ENCODE results near the gene EFS.
A peak's percentile ranks its signal among the peaks of the same experiment; 100 is the strongest.
"Not testable (repeated sequence)": the region's sequence is repeated elsewhere in the genome, so short reads cannot be mapped to it uniquely, and the experiment has no call there.

EFS gene

DNA sequence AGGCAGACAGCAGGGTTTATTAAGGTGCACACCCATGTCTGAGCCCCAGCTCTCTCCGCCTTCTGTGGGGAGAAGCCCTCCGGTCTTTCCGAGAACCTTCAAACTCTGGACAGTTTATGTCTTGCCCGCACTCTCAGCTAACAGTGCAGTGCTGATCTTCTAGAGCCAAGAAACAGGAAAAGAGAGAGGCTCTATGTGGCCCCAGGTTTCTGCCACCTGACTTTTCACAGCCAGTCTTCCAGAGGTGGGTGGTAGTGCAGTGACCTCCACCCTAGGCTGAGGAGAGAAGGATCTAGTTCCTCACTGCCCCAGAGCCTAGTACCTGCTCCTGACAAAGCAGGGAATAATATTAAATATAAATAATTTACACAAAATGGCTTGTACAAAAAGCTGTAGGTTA lies 8.3 kb downstream of the EFS start:
- no peak for DNase-seq

DNA sequence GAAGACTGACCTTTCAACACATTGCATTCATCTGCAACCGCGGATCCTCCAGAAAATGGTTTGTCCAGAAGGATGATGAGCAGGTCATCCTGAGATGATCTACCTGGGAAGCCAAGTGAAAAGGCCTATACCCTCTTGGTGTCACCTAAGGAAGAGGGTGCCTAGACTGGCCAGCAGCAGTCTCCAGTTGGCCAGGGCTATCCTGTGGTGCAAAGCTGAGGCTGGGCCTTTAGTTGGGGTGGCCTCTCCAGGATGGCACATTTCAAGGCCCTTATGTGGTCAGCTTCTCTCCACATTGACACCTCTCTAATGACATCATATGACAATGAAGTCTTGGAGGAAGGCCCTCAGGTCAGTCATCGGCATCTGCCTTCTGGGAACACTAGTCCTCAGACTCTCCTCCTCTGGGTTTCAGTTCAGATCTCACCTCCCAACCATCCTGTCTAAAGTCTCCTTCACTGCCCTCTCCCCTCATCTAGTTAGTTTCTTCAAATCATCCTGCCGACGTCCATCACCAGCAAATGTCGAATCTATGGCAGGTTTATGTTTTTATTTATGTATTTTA lies 9.0 kb downstream of the EFS start:
- DNase-seq = no peak

DNA sequence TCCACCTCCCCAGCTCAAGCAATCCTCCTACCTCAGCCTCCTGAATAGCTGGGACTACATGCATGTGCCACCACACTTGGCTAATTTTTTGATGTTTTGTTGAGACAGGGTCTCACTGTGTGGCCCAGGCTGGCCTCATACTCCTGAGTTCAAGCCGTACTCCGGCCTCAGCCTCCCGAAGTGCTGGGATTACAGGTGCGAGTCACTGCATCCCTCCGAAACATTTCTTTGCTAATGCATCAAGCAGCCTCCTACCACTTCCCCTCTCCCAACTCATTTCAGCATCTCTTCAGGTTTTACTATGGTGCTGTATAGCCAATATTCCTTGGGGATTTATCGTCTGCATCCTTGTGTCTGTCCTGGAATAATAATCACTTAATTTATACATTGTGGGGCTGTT lies 10.0 kb downstream of the EFS start:
- DNase-seq = no peak

DNA sequence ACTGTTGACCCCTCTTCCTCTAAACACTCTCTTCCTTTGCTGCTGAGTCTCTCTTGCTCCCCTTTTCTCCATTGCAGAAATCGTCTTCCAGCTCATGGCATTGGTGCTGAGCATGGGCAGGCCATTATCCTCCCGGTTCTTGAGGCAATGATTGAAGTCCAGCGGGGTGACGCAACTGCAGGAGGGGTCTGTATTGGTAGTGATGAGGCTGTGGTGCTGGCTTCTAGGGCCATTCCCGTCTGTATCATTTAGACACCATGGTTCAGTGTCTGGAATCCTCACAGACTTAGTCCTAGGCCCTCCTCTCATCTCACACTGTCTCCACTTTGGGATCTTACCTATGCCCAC lies 11.6 kb downstream of the EFS start:
- DNase-seq = no peak

DNA sequence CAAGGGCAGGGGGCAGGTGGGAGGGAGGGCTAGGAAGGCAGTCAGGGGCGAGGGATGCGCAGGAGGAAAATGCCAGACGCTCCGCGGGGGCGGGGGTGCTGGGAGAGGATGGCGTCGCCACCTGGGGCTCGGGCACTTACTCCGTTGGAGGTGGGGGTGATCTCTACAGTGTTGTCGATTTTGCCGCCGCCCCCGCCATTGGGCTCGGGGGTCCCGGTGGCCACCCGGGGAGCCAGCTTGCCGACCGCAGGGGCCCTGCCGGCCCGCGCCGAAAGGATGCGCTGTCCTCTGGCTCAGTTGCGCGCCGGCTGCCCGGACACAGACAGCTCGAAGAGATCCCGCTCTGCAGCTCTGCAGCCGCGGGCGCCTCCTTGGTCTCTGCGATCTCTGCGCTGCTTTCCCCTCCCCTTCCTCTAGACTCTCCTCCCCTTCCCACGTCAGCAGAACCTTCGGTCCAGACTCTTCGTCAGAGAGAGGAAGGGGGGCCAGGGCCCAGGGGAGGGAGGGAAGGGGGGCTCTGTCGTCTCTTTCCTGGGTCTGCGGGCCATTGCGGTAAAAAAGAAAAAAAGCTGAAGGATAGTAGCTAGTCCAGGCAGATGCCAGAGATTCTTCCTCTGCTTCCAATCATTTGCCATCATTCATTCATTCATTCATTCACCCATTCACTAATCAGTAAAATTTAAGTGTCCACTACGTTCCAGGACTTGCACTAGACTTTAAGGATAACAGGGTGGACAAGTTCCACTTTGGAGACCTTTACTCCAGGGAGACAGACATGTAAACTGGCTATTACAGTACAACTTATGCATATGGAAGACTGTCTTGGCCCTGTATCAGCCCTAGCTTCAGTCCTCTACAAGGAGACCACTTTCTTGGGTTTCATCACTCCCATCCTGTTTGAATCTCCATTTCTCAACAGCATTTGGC lies 12.2 kb downstream of the EFS start, which contains the start of gene SLC22A17:
SLC22A17 (minus strand) TSS at position 382 of the 927 bp plus-strand sequence.
- DNase-seq = peak; percentile 96

DNA sequence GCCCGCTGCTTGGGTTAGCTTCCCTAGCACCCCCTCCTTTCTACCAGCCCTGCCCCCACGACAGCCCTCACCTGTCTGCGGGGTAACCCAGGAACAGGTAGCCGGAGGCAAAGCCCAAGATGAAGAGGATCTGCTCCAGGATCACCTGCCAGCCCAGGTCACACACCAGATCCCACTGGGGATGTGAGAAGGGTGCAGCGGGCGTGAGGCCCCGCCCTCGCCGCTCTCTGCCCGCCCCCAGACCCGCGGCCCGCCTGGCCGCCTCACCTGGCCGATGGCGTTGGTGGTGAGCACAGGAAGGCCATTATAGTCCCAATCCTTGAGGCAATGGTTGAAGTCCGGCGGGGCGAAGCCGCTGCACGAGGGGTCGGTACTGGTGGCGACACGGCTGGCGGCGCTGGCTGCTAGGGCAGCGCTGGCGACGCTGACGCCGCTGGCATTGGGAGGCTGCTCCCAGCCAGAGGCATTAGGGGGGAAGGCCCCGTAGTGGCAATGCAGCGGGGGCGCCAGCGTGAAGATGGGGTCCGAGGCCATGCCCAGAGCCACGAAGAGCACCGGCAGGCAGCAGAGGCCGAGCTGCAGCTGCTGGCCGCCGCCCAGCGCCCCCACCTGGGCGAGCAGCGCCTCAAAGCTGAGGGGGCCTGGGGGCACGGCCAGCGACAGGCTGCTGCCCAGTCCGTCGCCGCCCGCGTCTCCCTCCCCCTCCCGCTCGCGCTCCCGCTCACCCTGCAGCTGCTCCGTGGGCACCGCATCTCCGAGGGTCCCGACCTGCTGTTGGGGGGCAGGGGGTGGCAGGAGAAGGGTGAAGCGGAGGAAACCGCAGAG lies 13.1 kb downstream of the EFS start:
- no peak for DNase-seq

DNA sequence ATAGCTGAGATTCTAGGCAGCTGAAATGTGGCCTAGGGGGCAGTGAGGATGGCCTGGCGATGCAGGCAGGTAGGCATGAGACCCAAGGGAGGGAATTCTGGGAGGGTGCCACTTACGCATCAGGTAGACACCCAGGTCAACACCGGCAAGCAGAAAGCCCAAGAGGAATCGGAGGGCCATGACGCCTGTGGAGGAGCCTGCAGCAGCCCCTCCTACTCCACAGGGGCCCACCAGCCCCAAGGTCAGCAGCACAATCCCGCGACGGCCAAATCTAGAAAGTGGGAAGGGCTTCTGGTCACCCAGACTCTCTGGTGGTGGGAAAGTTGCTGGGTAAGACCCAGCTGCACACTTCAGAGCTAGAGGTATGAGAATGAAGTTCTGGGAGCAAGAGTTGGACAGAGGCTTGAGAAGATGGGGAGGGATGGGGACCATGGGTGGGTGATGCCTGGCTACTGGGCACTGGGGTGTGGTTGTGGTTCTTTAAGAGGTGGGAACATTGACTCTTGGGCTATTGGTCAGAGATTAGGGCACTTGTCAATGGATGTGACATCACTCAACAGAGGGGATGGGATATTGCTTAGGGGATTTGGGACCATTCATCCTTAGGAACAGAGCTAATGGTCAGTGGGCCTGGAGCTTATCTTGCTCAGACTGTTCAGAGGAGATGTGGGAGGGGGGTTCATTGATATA lies 15.7 kb downstream of the EFS start:
- no peak for DNase-seq

DNA sequence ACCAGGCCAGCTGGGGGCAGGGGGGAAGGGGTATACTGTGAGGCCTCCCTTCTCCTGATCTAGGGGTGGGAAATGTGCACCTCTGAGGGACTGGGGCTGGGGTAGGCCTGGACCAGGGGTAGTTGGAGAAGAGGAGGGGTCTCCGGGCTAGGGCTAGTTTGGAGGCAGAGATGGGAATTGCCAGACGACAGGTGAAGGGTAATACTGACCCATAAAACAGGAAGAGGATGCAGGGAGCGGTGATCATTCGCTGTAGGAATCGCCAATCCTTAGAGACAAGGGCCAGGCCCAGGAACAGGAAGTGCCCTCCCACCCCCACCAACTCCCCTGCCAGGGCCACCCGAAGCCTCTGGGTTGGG lies 16.7 kb downstream of the EFS start:
- DNase-seq = no peak

DNA sequence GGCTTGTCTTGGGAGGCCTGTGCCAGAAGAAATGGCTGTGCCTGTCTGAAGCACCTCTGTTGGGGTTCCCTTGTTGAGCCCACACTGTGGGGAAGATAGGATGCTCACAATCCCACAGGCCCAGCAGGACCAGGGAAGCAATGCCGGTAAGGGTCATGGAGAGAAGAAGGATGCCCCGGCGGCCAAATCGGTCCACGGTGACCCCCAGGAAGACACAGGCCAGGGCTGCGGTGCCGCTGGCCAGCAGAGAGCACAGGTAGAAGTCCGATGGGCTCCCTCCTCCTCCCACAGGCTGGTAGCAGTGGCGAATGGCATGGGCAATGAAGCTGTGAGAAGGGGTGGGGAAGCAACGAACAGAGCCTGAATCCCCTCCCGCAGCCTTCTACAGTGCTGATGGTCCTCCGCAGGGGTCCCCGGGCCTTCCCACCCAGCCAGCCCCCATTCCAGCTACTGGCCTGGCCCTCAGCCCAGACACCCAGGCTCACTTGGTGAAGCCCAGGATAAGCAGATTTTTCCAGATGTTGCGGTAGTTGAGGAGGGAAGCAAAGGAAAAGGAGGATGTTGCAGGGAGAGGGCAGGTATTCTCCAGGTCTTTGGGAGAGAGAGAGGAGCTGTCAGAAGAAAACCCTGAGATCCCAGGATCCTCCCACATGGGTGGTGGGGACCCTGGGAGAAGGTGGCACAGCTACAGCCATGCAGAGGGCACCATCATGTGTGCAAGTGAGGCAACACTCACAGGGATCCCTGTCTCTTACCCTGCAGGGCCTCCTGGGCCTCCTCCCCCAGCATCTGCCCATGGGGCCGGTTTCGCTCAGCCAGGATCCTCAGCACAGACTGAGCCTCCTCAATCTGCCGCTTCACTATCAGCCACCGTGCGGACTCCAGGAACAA lies 17.3 kb downstream of the EFS start:
- no peak for DNase-seq

DNA sequence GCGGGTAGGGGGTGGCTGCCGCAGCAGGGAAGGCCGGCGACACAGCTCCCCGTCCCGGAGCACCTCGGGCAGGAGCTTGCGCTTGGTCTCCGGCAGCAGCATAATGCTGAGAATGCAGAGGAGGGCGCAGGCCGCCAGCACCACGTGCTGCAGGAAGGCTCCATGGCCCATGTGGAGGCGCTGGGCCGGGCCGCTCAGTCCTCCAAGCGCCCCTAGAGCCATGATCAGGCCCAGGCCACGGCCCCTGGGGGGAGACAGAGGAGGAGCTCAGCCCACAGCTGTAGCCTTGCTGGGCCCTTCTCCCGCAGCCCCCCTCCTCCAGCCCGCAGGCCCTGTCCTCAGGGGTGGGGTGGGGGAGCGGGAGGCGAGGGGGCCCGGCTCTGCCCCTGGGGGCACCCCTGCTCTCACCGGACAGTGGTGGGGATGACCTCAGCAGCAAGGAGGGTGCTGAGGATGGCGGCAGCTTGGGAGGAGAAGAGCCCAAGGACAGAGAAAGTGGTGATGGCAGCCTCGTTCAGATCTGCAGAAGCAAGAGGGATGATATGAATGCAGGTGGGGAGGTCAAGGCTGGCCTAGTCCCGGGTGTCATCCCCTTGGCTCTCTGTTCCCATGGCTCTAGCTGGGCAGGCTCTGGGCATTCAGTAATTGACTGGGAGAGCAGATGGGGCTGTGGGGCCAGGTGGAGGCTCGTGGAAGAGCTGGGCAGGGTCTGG lies 18.1 kb downstream of the EFS start:
- no peak for DNase-seq

DNA sequence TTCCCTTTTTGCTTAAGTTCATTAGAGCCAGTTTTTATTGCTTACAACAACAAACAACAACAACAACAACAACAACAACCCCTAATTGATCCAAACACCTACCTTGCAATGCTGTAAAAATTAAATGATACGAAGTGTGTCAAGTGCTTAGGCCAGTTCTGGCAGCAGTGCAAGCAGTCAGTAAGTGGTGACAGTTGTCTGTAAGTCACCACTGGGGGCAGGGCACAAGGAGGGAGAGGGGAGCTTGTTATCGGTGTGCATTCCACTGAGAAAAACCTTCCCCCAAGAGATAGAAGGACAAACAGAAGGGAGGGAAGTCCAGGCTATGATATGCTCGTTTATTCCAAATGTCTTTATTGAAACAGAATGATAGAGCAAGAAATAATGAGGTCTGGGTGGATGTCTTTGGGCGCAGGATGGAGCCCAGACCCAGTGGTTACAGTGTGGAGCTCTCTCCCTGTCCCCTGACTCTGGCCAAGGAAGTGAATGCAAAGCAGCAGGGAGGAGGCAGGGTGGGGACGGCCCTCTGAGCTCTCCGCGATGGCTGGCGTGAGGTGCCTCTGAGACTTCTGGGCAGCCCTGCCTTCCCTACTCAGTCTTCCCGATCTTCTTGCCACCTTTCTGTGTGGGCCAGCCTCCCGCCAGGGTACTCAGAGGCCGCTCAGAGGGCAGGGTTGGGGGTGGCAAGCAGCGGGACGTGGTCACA lies 18.8 kb downstream of the EFS start:
- no peak for DNase-seq

DNA sequence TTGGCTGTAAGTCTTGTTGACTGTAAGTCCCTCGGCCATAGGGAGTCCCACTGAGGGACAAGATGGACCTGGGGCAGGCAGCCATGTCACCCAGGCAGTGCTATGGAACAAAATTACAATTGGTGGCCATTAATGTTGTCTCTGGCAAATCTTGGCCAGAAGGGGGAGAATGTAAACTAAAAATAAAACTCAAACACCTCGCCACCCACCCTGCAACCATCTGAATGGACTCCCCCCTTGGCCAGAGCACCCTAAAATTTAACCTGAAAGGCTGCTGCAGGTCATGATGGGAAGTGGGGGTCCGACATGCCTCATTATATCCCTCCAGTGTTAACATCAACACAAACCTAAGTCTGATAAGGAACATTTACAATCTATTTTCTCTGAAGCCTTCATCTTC lies 20.5 kb downstream of the EFS start:
- DNase-seq = no peak

DNA sequence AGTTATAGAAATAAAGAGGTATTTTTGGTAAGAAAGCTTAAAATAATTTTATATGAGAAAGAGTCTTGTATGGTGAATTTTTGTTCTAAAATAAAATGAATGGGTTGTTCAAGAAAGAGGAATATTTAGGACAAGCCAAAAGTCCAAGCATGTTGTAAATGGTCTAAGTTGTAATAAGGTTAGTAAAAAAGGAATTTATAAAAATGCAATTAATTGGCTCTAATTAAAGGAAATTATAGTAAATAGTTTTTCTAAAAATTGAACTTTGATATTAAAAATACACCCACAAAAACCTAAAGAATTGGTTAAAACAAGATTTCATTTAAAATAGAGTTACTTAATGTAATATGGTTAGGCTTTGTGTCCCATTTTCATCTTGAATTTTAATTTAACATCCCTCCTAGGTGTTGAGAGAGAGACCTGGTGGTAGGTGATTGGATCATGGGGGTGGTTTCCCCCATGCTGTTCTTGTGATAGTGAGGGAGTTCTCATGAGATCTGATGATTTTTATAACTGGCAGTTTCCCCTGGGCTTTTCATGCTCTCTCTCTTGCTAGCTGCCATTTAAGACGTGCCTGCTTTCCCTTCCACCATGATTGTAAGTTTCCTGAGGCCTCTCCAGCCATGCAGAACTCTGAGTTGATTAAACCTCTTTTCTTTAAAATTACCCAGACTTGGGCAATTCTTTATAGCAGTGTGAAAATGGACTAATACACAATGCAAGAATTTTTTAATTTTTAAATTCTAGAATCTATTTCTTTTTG lies 25.3 kb downstream of the EFS start:
- DNase-seq = no peak

DNA sequence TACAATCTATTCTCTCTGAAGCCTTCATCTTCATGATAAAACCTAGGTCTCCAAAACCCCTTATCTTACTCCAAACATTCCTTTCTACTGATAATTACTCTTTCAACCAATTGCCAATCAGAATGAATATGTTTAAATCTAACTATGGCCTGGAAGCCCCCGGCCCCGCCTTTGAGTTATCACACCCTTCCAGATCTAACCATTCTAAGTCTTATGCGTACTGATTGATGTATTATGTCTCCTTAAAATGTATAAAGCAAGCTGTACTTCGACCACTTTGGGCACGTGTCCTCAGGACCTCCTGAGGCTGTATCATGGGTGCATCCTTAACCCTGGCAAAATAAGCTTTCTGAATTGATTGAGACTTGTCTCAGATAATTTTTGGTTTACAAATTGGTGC lies 29.3 kb downstream of the EFS start:
- DNase-seq = no peak

DNA sequence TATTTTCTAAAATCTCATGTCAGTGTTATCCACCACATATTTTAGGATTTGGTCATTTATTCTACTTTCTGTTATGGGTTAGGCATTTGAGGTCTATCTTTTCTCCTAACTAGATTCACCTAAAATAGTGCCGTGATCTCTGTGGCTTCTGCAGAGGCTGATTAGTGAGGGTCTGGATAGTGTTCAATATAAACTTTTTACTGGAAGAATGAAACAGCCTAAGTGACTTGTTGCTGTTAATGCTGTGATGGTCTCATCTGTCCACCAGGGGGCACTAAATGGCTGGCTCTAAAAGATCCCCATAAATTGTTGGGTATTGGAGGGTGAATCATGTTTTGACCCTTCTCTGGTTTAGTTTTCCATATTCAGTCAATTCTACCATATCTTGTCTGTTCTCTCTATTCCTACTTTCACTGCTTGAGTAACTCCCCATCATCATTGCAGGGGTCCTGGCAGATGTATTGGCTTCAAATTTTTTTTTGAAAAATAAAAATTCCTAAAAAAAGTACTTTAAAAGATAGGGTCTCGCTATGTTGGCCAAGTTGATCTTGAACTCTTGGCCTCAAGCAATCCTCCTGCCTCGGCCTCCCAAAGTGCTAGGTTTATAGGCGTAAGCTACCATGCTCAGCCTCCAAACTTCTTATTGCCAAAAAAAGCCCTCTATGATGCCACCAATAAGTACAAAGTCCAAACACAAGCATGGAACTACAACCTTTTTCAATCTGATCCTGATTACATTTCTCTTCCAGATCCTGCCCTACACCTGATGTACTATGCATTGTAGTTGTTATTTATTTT lies 36.8 kb downstream of the EFS start:
- DNase-seq = peak; percentile 94

DNA sequence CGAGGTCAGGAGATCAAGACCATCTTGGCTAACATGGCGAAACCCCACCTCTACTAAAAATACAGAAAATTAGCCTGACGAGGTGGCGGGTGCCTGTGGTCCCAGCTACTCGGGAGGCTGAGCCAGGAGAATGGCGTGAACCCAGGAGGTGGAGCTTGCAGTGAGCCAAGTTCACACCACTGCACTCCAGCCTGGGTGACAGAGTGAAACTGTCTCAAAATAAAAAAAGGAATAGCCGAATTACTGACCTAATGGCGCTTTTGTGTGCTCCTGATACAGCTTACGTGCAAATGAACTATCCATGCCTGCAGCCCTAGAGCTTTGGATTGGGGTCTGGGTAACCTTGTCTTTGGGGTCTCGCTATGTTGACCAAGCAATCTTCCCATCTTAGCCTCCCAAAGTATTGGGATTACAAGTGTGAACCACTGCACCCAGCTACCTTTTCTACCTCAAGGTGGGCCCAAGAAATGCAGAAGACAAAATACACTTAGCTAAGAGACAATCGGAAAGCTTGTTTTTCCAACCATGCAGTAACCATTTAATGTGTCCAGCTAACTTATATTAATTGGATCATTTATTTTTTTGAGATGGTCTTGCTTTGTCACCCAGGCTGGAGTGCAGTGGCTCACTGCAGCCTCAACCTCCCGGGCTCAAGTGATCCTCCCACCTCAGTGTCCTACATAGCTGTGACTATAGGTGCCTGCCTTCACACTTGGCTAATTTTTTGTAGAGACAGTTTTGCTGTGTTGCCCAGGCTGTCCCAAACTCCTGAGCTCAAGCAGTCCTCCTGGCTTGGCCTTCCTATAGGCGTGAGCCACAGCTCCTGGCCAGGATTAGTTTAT lies 38.3 kb downstream of the EFS start:
- DNase-seq = no peak

DNA sequence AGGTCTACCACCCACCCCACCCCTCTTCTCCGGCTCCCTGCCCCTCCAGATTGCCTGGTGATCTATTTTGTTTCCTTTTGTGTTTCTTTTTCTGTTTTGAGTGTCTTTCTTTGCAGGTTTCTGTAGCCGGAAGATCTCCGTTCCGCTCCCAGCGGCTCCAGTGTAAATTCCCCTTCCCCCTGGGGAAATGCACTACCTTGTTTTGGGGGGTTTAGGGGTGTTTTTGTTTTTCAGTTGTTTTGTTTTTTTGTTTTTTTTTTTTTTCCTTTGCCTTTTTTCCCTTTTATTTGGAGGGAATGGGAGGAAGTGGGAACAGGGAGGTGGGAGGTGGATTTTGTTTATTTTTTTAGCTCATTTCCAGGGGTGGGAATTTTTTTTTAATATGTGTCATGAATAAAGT lies 39.2 kb downstream of the EFS start:
- not testable (repeated sequence) for DNase-seq

DNA sequence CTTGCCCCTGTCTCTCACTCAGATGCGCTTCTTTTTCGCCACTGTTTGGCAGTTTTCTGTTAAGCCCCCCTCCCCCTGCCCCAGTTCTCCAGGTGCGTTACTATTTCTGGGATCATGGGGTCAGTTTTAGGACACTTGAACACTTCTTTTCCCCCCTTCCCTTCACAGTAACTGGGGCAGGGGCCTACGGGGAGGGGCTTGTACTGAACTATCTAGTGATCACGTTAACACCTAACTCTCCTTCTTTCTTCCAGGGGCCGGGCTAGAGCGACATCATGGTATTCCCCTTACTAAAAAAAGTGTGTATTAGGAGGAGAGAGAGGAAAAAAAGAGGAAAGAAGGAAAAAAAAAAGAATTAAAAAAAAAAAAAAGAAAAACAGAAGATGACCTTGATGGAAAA lies 40.0 kb downstream of the EFS start:
- no peak for DNase-seq

Data from eye (tissue), 1 donor.